Retinal pigment epithelial cell (primary cell): ENCODE measurements around the gene AFF2.
A peak's percentile ranks its signal among the peaks of the same experiment; 100 is the strongest.

Source experiments
- DNase-seq: peaks from one replicate; pipeline ENCODE4 v3.0.0-alpha.2; 2010; ENCODE audit warnings: low read depth
- H3K4me3 ChIP-seq: 2 replicates; pipeline ENCODE4 v1.5.1; 2011; ENCODE audit warnings: mild to moderate bottlenecking, low read length, control low read depth, moderate library complexity
- CTCF ChIP-seq: conservative IDR thresholded peaks from 2 replicates; pipeline ENCODE4 v1.5.1; 2011; ENCODE audit warnings: low read depth, low read length, control low read depth, inconsistent platforms

The AFF2 gene

GRCh38 chrX:148872881-148873280 is 372.5 kb downstream of the AFF2 start:
- no peak for DNase-seq
- no peak for TF ChIP-seq CTCF
- no peak overlapping the region for H3K4me3 ChIP-seq

- H3K4me3 ChIP-seq: no peak overlapping the region
- DNase-seq: no peak
- TF ChIP-seq CTCF: no peak
These were observed 374.3 kb downstream of the AFF2 start for GRCh38 chrX:148874636-148875246.

- TF ChIP-seq CTCF: no peak
- H3K4me3 ChIP-seq: no peak overlapping the region
- DNase-seq: peak; percentile 7
These were observed 378.0 kb downstream of the AFF2 start for GRCh38 chrX:148878371-148878770.

- no peak for TF ChIP-seq CTCF
- no peak for DNase-seq
- no peak overlapping the region for H3K4me3 ChIP-seq
These were observed 384.8 kb downstream of the AFF2 start for GRCh38 chrX:148885203-148885602.

- TF ChIP-seq CTCF: no peak
- DNase-seq: no peak
- H3K4me3 ChIP-seq: no peak overlapping the region
These were observed 393.0 kb downstream of the AFF2 start for GRCh38 chrX:148893395-148893794.

GRCh38 chrX:148902581-148902980 is 402.2 kb downstream of the AFF2 start:
- no peak overlapping the region for H3K4me3 ChIP-seq
- DNase-seq: no peak
- TF ChIP-seq CTCF: no peak

- no peak for TF ChIP-seq CTCF
- no peak overlapping the region for H3K4me3 ChIP-seq
These were observed 402.8 kb downstream of the AFF2 start for GRCh38 chrX:148903176-148903575.

More at GRCh38 chrX:148903176-148903575, 402.8 kb downstream of the AFF2 start:
- no peak for DNase-seq
